ENCODE results near the gene SLC6A19. TPM values are rescaled to one million over a fixed set of nuclear protein-coding genes. Genes with fewer than 3 reads are reported as not detected.

Gene SLC6A19
- total and polyA plus RNA-seq, 12 donors = under 0.01 TPM; not detected in 11

DNA sequence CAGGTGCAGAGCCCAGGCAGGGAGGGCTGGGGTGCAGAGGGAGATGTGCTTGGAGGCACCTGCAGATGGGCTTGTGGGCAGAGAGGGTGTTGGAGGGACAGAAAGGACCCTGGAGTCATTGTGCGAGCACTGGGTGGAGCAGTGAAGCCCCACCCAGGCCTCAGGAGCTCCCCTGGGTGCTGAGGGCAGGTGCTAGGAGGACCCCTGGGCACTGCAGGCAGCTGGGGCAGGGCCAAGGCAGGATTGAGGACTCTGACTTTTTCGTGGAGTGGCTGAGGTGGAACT is 13.5 kb downstream of the SLC6A19 start:
- intact Hi-C loops (cut with DNase I) = no loop called here
- no peak for TF ChIP-seq POLR2A (IDR thresholded peaks at IDR 0.05)
- TF ChIP-seq, protein P1, sequence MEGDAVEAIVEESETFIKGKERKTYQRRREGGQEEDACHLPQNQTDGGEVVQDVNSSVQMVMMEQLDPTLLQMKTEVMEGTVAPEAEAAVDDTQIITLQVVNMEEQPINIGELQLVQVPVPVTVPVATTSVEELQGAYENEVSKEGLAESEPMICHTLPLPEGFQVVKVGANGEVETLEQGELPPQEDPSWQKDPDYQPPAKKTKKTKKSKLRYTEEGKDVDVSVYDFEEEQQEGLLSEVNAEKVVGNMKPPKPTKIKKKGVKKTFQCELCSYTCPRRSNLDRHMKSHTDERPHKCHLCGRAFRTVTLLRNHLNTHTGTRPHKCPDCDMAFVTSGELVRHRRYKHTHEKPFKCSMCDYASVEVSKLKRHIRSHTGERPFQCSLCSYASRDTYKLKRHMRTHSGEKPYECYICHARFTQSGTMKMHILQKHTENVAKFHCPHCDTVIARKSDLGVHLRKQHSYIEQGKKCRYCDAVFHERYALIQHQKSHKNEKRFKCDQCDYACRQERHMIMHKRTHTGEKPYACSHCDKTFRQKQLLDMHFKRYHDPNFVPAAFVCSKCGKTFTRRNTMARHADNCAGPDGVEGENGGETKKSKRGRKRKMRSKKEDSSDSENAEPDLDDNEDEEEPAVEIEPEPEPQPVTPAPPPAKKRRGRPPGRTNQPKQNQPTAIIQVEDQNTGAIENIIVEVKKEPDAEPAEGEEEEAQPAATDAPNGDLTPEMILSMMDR (IDR thresholded peaks at IDR 0.05) = no peak
- Histone ChIP-seq H3K9me3 (replicated peaks in 1 of 3) (no peaks in the 10 kb centered on the region), H3K4me3 (no peak overlapping the region), H3K36me3 (replicated peaks in 1 of 2) (no peaks in the 10 kb centered on the region), H3K27me3 (no peaks in the 10 kb centered on the region), H3K4me1 (replicated peaks in 1 of 2) (no peaks in the 10 kb centered on the region), H3K27ac (no peak overlapping the region)
- WGBS, 4 donors = 69 to 83% (median 71%) methylated on average over 2 of the region's 2 CpGs
- no peak for DNase-seq

DNA sequence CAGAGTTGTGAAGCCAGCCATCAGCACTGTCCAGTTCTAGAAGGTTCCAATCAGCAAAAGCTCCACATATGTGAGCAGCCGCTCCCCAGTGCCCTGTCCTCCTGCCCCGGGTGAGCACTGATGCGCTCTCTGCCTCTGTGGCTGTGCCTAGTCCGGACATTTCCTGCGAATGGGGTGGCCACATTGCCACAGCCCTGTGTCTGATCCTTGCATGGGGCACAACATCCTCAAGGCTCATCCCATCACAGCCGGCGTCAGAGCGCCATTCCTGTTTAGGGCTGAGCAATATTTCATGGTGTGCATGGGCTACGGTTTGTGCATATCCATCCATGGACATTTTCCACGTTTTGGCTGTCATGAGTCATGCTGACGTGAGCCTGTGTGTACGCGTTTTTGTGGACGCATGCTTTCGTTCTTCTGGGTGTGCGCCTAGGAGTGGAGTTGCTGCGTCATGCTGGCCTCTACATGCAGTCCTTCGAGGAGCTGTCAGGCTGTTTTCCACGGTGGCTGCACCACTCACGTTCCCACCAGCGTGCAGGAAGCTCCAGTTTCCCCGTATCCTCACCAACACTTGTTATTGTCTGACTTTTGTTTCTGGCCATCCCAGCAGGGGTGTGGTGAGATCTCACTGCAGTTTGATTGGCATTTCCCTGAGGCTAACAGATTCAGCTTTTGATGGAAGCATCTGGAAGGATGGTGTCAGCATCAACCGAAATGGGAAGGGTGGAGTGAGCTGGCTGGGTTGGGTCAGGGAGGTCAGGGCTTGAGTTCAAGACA is 14.1 kb downstream of the SLC6A19 start:
- WGBS, 4 donors = 87 to 91% (median 90%) methylated on average over 22 to 23 of the region's 23 CpGs
- no peak for DNase-seq
- H3K27ac ChIP-seq = no peak overlapping the region
- no peak overlapping the region for H3K4me3 ChIP-seq
- H3K27me3 ChIP-seq = no peaks in the 10 kb centered on the region
- no peaks in the 10 kb centered on the region for H3K4me1 ChIP-seq (replicated peaks in 1 of 2)
- TF ChIP-seq, protein P1 (IDR thresholded peaks at IDR 0.05) = no peak
- no peak for TF ChIP-seq POLR2A (IDR thresholded peaks at IDR 0.05)
- H3K9me3 ChIP-seq (replicated peaks in 1 of 3) = no peaks in the 10 kb centered on the region
- H3K36me3 ChIP-seq (replicated peaks in 1 of 2) = no peaks in the 10 kb centered on the region
- intact Hi-C loops (cut with DNase I) = no loop called here

DNA sequence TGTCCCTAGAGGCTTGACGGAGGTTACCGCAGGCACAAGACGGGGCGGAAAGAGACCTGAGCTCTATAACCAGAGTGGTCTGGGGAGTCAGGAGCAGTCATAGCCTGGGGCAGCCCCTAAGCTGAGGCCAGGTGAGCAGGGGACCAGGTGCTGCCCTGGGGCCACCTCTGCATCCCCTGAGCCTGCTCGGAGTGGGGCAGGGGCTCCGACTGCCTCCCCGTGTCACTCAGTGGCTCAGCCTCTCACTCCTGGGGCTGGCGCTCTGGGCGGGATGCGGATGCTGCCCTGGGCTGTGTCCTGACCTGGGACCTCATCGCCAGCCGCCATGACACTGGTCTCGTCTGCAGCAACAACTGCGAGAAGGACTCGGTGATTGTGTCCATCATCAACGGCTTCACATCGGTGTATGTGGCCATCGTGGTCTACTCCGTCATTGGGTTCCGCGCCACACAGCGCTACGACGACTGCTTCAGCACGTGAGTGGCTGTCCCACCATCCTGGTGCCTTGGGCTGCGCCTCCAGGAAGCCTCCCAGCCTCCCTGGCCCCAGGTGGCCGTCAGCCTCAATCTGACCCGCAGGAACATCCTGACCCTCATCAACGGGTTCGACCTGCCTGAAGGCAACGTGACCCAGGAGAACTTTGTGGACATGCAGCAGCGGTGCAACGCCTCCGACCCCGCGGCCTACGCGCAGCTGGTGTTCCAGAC is 15.0 kb downstream of the SLC6A19 start:
- H3K27me3 ChIP-seq = no peaks in the 10 kb centered on the region
- no peak for DNase-seq
- intact Hi-C loops (cut with DNase I) = no loop called here
- H3K4me1 ChIP-seq (replicated peaks in 1 of 2) = no peaks in the 10 kb centered on the region
- no peak overlapping the region for H3K4me3 ChIP-seq
- WGBS, 4 donors = 90 to 92% (median 91%) methylated on average over 16 to 38 of the region's 38 CpGs
- no peak for TF ChIP-seq POLR2A (IDR thresholded peaks at IDR 0.05)
- TF ChIP-seq, protein P1 (IDR thresholded peaks at IDR 0.05) = no peak
- no peak overlapping the region for H3K27ac ChIP-seq
- no peaks in the 10 kb centered on the region for H3K9me3 ChIP-seq (replicated peaks in 1 of 3)
- no peaks in the 10 kb centered on the region for H3K36me3 ChIP-seq (replicated peaks in 1 of 2)

DNA sequence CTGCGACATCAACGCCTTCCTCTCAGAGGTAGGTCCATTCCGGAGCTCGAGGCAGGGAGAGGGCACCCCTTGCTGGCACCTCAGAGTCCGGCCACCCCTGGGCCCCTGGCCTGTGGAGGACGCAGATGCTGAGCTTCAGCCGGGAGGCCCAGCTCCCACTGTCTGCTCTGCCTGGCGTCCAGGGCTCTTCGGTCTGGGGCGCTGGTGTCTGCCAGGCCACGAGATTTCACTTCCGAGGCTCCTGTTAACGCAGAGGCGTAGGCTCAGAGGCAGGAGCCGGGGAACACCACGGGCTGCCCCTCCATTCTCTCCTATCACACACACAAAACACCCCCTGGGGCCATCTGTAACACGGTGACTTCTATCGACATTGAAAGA is 15.5 kb downstream of the SLC6A19 start:
- no peaks in the 10 kb centered on the region for H3K9me3 ChIP-seq (replicated peaks in 1 of 3)
- no peak overlapping the region for H3K4me3 ChIP-seq
- 79 to 85% (median 83%) methylated on average over 9 to 18 of the region's 18 CpGs for WGBS, 4 donors
- no peaks in the 10 kb centered on the region for H3K27me3 ChIP-seq
- no peak for TF ChIP-seq POLR2A (IDR thresholded peaks at IDR 0.05)
- TF ChIP-seq, protein P1 (IDR thresholded peaks at IDR 0.05) = no peak
- H3K27ac ChIP-seq = no peak overlapping the region
- DNase-seq = no peak
- no peaks in the 10 kb centered on the region for H3K36me3 ChIP-seq (replicated peaks in 1 of 2)
- intact Hi-C loops (cut with DNase I) = no loop called here
- no peaks in the 10 kb centered on the region for H3K4me1 ChIP-seq (replicated peaks in 1 of 2)

Measured in adrenal gland (tissue), 12 donors.